Hematopoietic multipotent progenitor cell (in vitro differentiated cells): ENCODE data around the gene NAPEPLD. TPM values are rescaled to one million over a fixed set of nuclear protein-coding genes. Genes with fewer than 3 reads are reported as not detected.
"Not testable (repeated sequence)": the region's sequence is repeated elsewhere in the genome, so short reads cannot be mapped to it uniquely, and the experiment has no call there.

Source experiments
- DNase-seq, 3 donors: peaks; one replicate each; pipeline ENCODE4 v3.0.0-alpha.2; 2011 to 2015; ENCODE audit warnings: low read depth in 2 of 3, low spot score in 2 of 3
- total RNA-seq: library from RNA; depleted of rRNA; stranded (reverse); fragments of >200 nt; gene quantifications from one replicate; pipeline ENCODE4 v1.2.3, GENCODE V29; 2012

NAPEPLD gene
- 5.1 TPM for total RNA-seq

DNA sequence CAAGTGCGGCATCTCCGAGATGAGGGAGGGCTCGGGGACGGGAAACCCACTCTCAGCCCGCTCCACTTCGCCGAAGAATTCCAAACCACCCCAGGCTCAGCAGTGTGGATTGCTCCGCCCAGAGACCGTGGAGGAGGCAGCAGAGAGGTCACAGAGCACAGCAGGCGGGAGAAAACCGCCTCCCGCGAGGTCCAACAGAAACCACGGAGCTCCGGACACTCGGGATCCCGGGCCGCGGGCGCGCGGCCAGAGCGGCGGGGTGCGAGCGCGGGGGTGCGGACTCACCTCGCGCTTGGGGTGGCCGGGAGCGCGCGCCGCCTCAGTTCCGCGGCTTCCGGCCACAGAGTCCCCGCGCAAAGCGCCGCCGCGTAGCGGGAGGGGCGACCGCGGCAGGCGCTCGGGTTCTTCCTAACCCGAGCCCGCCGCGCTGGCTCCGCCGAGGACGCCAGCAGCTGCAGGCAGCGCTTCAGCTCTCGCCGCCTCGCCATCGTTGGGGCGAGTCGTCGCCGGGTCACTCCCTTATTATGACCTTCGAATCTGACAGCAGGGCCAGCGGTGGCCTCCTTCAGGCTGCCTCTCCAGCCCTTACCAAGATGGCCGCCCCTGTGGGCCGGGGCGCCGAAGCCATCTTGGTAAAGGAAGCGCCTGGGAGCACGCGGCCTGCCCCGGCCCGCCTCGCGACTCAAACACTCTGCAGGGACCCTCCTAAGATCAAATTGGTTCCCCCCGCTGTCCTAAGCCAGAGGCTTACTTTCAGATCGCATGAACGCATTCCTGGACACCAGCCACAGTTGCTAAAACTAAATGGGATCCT is at the start of gene NAPEPLD:
Gene NAPEPLD, minus strand, starts transcription at position 106 of the 814 bp plus-strand sequence. CDS start 20,323 bp downstream, outside the sequence.
- peak; percentile 64 to 84 (median 83) for DNase-seq

DNA sequence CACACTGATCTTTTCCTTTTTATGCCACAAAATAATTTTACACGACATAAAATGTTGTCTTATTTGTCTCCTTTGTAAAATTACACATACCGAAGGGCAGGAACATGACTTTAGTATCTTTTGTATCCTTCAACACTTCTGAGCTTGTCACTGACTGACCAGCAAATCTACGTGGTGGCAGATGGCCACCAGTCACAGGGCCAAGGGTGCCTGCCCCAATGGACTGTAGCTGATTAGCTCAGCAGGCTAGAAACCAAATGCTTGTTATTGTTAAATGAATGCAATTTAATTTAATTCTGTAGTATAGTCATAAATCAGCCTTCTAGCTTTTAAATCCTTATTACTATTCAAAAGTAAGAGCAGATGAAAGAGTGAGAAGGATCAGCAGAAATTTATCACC is 49.2 kb upstream of the NAPEPLD start:
- DNase-seq: not testable (repeated sequence)

DNA sequence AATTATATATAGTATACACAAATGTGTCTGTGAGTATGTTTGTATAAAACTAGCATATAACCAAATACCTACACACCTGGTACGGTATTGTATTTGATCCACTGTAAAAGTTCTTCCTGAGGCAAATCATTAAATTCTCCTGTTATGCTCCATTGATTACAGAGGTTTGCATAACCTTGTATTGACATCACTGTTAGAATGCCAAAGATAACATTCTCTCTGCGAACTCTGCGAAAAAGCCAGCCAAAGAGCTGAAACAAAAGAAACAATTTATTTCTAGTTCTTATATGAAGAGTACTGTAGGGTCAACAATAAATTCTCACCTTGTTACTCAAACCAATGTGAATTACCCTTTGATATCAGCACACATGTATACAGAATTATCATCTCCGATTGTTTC is 46.5 kb upstream of the NAPEPLD start:
- DNase-seq: not testable (repeated sequence)

DNA sequence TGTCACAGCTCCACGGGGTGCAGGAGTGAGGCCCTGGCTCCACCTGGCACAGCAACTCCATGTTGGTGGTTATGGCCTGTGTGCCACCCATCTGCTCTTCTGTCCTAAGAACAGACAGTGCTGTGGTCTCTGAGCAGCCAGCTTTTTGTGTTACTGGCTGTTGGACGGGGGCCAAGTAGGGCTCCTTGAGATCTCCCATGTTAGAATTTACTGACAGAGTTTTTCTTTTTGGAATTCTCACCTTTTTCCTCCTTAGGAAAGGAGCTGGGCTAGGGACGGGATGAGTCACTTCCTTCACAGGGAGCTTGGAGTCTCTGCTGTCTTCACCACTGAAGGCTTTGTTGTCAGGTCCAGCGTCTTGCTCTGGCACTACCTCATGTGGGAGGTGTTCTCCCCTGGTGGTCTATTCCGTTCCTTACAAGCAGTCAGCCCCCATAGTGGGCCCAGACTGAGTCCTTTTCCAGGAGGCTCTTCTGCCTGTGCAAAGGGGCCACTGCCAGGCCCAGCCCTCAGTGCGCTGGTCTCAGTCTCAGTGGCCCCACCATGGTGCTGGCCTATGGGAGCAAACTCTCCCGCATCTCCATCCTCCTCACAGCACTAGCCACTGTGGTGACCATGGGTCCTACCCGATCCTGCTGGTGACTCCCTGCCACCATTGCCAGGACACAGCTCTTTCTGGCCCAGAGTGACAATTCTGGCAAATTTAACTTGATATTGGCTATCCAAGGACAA is 23.7 kb upstream of the NAPEPLD start:
- not testable (repeated sequence) for DNase-seq

DNA sequence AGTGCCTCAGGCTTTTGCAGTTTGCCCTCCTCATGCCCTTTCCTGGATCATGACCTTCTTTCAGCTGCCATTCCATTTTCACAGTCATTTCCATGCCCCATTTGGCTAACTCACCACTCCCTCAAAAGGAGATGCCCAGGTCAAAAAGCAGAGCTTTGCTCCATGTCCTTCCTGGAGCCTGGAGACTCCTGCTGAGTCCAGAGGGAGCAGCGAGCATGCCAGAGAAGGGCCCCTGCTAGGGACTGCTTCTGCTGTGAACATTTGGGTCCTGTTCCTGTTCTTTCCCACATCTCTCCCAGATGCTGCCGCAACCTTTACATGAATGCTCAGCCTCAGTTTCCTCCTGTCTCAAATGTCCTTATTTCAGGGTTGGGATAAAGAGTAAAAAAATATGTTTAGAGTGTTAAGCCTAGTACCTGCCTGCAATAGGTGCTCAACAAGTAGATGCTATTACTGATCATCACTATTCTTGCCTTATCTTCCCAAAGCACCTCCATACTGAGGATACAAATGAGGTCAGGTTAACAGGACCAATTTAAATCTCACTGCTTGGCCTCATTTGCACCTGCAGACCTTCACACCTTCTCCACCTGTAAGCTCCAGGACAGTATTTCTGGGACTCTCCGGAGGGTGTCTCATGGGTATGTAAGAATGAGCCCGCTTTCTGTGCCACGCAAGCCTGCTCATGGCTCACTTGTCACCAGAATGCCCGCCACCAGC is 23.0 kb upstream of the NAPEPLD start:
- DNase-seq: not testable (repeated sequence)

DNA sequence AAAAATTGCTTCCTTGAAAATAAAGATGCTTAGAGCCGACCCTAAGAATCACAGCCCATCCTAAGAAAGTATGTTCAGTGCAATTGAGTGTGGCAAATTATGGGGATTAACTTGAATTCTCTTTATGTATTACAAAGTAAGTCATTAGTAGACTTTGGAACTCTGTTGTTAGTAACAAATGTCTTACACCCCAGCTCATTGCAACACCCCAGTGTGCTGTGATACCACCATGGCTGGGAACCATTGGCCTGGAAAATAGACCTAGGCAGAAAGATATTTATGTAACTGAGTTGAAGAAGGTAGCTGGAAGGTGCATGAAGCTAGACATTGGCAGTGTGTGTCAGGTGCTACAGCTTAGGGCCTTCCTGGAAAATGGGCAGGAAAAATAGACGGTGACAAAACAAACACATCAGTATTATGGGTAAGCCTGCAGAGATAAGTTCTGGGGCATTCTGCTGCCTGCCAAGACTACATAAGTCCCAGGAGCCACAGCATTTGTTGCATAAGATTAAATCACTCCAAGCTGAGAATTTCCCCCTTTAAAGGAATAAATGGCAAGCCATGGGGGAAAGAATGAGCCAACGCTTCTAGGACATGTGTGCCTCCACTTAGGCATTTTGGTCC is 18.1 kb upstream of the NAPEPLD start:
- DNase-seq: not testable (repeated sequence)

DNA sequence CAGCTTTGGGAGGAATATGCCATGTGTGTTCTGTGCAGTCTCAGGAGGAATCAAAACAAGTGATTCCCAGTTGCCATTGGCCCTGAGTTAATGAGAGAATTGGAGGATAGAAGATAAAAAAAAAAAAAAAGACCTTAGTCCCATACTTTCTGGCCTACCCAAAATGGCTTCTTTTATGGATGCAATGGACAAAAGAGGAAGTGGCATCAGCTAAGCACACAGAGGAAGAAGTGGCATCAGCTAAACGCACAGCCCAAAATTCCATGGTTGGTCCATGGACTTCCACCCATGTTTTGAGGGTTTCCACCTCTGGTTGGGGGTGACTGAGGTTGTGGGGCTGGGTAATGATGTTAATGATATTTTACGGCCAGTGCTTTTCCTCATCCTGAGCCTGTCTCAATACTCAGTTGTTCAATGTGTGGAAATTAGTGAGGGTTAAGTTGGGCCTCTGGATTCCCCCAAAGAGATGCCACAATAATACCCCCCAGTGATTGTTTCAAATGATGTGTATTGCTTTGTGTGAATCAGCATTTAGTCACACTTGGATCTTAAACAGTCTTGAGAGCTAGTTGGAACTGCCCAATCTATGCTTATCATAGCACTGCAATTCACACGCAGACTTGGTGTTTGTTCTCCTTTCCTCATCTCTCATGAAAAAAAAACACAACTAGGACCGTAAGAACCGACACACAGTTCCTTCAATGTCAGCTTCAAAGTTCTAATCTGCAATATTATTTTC is 14.4 kb upstream of the NAPEPLD start:
- not testable (repeated sequence) for DNase-seq

DNA sequence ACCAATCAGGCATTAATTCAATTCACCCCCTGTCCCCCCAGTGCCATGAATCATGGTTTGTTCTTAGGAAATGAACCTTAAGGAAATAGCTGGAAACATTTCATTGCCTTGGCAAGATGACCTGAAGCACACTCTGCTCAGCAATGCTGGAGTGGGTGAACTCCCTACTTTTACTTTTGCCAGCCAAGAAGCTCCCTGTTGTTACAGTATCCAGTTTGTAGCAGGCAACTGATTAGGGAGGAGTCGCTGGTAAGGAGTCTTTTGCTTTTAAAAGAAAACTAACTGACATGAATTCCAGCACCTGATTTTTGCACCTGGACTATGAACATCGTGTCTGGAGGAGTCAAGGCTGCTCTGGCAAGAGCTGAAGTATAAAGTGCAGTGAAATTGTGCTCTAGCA is 13.7 kb upstream of the NAPEPLD start:
- DNase-seq: not testable (repeated sequence)

DNA sequence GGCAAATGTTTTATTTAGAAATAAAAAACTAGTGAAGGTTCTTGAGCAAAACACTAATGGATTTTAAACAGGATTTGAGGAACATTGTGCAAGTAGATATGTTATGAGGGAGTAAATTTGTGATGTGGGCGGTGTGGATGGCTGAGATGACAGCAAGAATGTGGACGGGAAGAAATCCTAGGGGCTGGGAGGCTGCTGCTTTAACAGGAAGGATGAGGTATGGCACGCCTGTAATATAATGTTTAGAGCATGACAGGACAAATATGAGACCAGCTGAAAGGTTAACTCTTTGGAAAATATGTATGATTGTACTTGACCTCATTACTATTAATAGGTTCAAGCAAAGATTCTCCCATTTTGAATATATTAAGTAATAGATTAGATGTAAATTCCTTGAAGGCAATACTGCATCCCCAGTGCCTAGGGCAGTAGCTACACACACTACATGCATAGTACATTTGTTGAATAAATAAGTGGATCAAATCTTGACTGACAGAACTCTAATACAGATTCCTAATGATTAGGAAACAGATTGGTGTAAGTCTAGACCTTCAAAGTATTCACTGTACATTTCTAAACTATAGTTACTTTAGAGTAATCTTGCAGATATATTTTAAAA is 13.2 kb upstream of the NAPEPLD start:
- DNase-seq: not testable (repeated sequence)

DNA sequence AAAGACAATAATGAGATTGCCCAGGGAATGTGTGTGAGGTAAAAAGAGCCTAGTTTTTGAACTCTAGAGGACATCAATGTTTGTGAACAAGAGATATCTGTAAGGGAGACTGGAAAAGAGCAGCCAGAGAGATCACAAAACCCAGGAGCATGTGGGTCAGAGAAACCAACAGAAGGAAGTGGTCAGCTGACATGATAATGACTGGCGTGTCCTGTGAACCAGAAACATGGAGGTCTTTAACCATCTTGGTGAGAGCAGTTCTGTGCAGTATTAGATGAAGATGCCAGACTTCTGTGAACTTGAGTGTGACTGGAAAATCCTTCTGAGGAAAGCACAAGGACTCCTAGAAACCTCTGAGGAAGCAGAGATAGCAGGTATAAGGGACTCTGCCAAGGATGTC is 10.2 kb upstream of the NAPEPLD start:
- DNase-seq: not testable (repeated sequence)

DNA sequence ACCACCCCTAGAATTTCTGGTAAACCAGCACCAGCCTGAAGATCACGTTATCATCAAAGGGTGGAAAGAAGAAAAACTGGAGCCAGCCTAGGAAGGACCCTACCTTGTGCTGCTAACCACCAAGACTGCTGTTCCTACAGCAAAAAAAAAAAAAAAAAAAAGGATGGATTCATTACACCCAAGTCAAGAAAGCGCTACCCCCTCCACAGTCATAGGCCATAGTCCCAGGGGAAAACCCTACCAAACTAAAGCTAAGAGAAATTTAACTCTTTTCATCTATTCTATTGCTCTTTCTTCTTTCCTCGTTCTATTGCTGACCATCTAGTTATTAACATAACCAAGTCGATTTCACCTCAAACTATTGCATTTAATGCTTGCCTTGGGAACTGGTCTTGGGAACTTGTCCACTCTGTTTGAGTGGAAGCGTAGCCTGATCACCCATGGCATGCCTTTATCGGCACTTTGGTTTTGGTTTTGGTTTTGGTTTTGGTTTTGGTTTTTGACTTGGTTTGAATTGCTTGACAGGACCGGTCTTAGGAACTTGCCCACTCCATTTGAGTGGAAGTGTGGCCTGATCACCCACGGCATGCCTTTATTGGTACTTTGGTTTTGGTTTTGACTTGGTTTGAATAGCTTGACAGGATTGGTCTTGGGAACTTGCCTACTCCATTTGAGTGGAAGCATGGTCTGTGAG is 6.6 kb upstream of the NAPEPLD start:
- DNase-seq: not testable (repeated sequence)

DNA sequence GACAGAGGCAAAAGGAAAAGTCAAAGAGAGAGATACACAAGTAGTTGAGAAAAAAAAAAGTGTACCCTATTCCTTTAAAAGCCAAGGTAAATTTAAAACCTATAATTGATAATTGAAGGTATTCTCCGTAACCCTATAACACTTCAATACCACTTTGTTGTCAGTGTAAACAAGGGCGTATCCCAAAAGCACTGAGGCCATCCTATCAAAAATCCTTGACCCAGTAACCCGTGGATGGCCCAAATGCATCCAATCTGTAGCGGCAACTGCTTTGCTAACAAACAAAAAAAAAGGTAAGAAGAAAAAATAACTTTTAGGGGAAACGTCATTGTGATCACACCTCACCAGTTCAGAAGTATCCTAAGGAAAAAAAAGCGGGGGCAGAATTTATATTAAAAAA is 5.1 kb upstream of the NAPEPLD start:
- DNase-seq: no peak

DNA sequence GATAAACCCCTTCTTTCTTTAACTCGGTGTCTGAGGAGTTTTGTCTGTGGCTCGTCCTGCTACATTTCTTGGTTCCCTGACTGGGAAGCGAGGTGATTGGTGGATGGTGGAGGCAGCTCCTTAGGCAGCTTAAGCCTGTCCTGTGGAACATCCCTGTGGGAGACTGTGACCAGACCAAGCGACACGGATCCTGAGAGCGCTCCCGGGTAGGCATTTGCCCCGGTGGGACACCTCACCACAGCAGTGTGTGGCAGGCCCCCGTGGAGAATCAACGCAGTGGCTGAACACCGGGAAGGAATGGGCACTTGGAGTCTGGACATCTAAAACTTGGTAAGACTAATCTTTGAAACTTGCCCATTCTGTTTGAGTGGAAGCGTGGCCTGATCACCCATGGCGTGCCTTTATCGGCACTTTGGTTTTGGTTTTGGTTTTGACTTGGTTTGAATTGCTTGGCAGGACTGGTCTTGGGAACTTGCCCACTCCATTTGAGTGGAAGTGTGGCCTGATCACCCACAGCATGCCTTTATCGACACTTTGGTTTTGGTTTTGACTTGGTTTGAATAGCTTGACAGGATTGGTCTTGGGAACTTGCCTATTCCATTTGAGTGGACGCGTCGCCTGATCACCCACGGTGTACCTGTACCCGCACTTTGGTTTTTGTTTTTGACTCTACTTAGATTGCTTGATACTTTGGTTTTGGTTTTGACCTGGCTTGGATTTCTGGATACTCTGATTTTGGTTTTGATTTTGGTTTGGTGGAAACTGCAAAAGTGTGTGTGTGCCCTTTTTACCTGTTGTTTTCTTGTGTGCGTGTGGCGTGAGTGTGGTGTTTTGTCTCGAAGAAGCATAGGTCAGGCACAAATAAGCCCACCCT is 4.1 kb upstream of the NAPEPLD start:
- not testable (repeated sequence) for DNase-seq

DNA sequence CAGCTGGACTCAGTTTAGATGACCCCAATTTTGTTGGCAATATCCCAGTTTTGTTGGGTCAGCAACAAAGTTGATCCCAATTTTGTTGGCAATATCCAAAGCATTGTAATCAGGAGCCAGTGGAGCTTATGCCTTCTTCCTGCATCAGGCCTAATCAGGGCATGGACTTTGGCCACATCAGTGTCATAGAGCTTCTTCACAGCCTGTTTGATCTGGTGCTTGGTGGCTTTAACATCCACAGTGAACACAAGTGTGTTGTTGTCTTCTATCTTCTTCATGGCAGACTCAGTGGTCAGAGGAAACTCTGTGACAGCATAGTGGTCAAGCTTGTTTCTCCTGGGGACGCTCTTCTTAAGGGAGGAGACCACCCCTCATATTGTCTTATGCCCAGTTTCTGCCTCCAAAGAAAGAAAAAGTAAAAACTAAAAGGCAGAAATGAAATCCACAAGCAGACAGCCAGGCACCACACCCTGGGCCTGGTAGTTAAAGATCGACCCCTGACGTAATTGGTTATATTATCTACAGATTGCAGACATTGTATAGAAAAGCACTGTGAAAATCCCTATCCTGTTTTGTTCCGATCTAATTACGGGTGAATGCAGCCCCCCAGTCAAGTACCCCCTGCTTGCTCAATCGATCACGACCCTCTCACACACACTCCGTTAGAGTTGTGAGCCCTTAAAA is 3.2 kb upstream of the NAPEPLD start:
- not testable (repeated sequence) for DNase-seq

DNA sequence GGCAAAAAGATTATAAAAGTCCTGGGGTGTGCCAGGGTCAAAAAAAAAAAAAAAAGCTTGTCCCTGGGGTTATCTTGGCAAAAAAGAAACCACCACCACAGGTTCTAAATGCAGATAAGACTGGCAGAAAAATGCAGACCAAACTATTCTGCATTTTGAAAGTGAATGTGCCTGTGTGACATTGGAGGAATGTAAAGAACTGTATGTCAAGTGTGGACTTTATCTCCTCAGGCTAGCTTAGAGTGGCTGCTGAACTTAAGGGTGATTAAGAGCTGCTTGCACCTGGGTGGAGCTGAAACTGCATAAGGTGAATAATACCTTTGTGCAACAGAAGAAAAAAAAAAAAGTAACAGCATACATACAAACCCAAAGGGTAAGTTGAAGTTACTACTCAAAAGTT is 1.3 kb upstream of the NAPEPLD start:
- peak in 2 of 3 donors; percentile 46 to 66 for DNase-seq

DNA sequence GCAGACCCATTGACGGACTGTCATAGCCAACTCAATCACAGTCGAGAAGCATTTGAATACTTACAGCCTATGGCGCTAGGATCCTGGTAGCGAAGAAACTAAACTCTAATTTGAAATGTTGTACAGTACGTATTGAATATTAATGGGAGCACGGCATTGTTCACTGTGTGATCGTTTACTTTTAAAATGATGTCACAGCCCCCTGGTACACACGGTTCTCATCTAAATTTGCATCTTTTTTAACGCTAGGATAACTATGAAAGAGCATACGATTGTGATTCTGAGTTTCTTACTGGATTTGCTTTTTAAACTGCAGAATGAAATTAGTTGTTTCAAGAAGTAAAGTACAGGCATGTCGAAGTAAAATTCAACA is 895 bp upstream of the NAPEPLD start:
- no peak for DNase-seq
